HG03460 (cell line): Measurements from ENCODE around the gene ADAT3.

Experiments
- ATAC-seq: cut with Tn5 transposase; IDR thresholded peaks from one replicate; pipeline ENCODE4 v1.9.1; 2021; ENCODE audit not compliant: unreplicated experiment

Gene ADAT3

GRCh38 chr19:1955171-1956121 lies 50.2 kb downstream of the ADAT3 start:
- ATAC-seq = no peak

GRCh38 chr19:1956122-1956494 lies 50.9 kb downstream of the ADAT3 start:
- ATAC-seq = no peak

GRCh38 chr19:1956868-1957492 lies 51.8 kb downstream of the ADAT3 start:
- no peak for ATAC-seq

GRCh38 chr19:1957562-1958248 lies 52.5 kb downstream of the ADAT3 start:
- no peak for ATAC-seq

- ATAC-seq = no peak
These were observed 54.9 kb downstream of the ADAT3 start for GRCh38 chr19:1959928-1960589.

GRCh38 chr19:1961000-1961883 lies 56.0 kb downstream of the ADAT3 start:
- ATAC-seq = no peak

GRCh38 chr19:1962674-1963073 lies 57.5 kb downstream of the ADAT3 start:
- ATAC-seq = no peak
